Lung microvascular endothelial cell (primary cell): ENCODE data around the gene ZWILCH. TPM values are rescaled to one million over a fixed set of nuclear protein-coding genes. Genes with fewer than 3 reads are reported as not detected.
"Not testable (repeated sequence)": the region's sequence is repeated elsewhere in the genome, so short reads cannot be mapped to it uniquely, and the experiment has no call there.

Experiments
- DNase-seq, 2 donors: peaks; one replicate each; pipeline versions ENCODE4 v3.0.0 to v3.0.0-alpha.2; 2010; ENCODE audit warnings: low read depth in 2 of 2
- total RNA-seq: library from RNA; depleted of rRNA; stranded (reverse); fragments of >200 nt; gene quantifications from 2 replicates; pipeline ENCODE4 v1.2.1, GENCODE V29; 2014

The ZWILCH gene
- total RNA-seq, 1 donor from 2014 or later = 8.3 TPM

GRCh38 chr15:66580643-66581042, 75.5 kb downstream of the ZWILCH start:
- DNase-seq = peak; percentile 83 to 85

- DNase-seq = peak in 1 of 2 donors; percentile 34
Observed at GRCh38 chr15:66581972-66582537, 76.9 kb downstream of the ZWILCH start.

GRCh38 chr15:66586155-66586976, 81.2 kb downstream of the ZWILCH start:
- no peak for DNase-seq

GRCh38 chr15:66587020-66587419, 81.9 kb downstream of the ZWILCH start:
- no peak for DNase-seq

GRCh38 chr15:66587749-66588148, 82.6 kb downstream of the ZWILCH start:
- DNase-seq = no peak

- no peak for DNase-seq
Observed at GRCh38 chr15:66588537-66588936, 83.4 kb downstream of the ZWILCH start.

- DNase-seq = no peak
Observed at GRCh38 chr15:66588971-66589370, 83.8 kb downstream of the ZWILCH start.

GRCh38 chr15:66589429-66589828, 84.3 kb downstream of the ZWILCH start:
- DNase-seq = not testable (repeated sequence)

- no peak for DNase-seq
Observed at GRCh38 chr15:66590435-66590834, 85.3 kb downstream of the ZWILCH start.

- DNase-seq = no peak
Observed at GRCh38 chr15:66591322-66591862, 86.3 kb downstream of the ZWILCH start.

GRCh38 chr15:66592505-66593218, 87.5 kb downstream of the ZWILCH start:
- DNase-seq = no peak

- peak in 1 of 2 donors; percentile 53 for DNase-seq
Observed at GRCh38 chr15:66593219-66593780, 88.2 kb downstream of the ZWILCH start.

GRCh38 chr15:66594344-66594743, 89.2 kb downstream of the ZWILCH start:
- no peak for DNase-seq

GRCh38 chr15:66594836-66595235, 89.7 kb downstream of the ZWILCH start:
- no peak for DNase-seq

- no peak for DNase-seq
Observed at GRCh38 chr15:66595332-66595731, 90.2 kb downstream of the ZWILCH start.

- DNase-seq = no peak
Observed at GRCh38 chr15:66595931-66596545, 90.9 kb downstream of the ZWILCH start.

GRCh38 chr15:66598095-66598815, 93.1 kb downstream of the ZWILCH start:
- DNase-seq = no peak
